Upper lobe of left lung (tissue), 6 donors: Measurements from ENCODE around the gene CYFIP1. TPM values are rescaled to one million over a fixed set of nuclear protein-coding genes. Genes with fewer than 3 reads are reported as not detected.

Source experiments
- ATAC-seq, 2 donors: fragments of 200-7000 bp; cut with Tn5 transposase; one replicate each; pipeline ENCODE4 v1.9.1; 2022; ENCODE audit warnings: mild to moderate bottlenecking in 2 of 2, moderate library complexity in 2 of 2; ENCODE audit not compliant: low FRiP score in 2 of 2
- DNase-seq, 2 donors: peaks; one replicate each; pipeline ENCODE4 v3.0.0-alpha.2; 2019 to 2020
- H3K27ac ChIP-seq, 4 donors: fragments of 200-600 bp; sonication (generic); one replicate each; pipeline ENCODE4 v1.5.1; 2016 to 2019
- H3K27me3 ChIP-seq, 4 donors: fragments of 200-600 bp; sonication (generic); one replicate each; pipeline ENCODE4 v1.5.1; 2017 to 2019
- H3K36me3 ChIP-seq, 4 donors: fragments of 200-600 bp; sonication (generic); one replicate each; pipeline ENCODE4 v1.5.1; 2016 to 2019
- H3K4me1 ChIP-seq, 4 donors: fragments of 200-600 bp; sonication (generic); one replicate each; pipeline ENCODE4 v1.5.1; 2018 to 2019
- H3K4me3 ChIP-seq, 4 donors: fragments of 200-600 bp; sonication (generic); one replicate each; pipeline ENCODE4 v1.5.1; 2017 to 2019; ENCODE audit warnings: mild to moderate bottlenecking in 2 of 4, moderate library complexity in 1 of 4
- H3K9me3 ChIP-seq, 4 donors: fragments of 200-600 bp; sonication (generic); one replicate each; pipeline ENCODE4 v1.5.1; 2018 to 2019
- CTCF ChIP-seq, 6 experiments: fragments of 450-650 bp in 4 of 6; fragments of 200-600 bp in 2 of 6; sonication (generic) in 2 of 6; IDR thresholded peaks; one replicate each; pipeline ENCODE4 v1.5.1; 2016 to 2019; ENCODE audit warnings: antibody characterized with exemption in 6 of 6
- EP300 ChIP-seq, 4 donors: sonication (generic); formaldehyde crosslinking; IDR thresholded peaks; one replicate each; pipeline ENCODE4 v1.5.1; 2017; ENCODE audit warnings: antibody characterized with exemption in 4 of 4, control low read depth in 2 of 4
- POLR2A ChIP-seq, 4 donors: fragments of 450-650 bp; IDR thresholded peaks; one replicate each; pipeline ENCODE4 v1.5.1; 2016 to 2017; ENCODE audit warnings: antibody characterized with exemption in 4 of 4, mild to moderate bottlenecking in 2 of 4
- POLR2AphosphoS5 ChIP-seq, 2 donors: sonication (generic); formaldehyde crosslinking; IDR thresholded peaks; one replicate each; pipeline ENCODE4 v1.5.1; 2017; ENCODE audit warnings: antibody characterized with exemption in 2 of 2
- WGBS, 2 donors: methylation state at CpG; one replicate each; pipeline ENCODE4 v1.1.5; 2017 to 2018; 5-methylcytosine and 5-hydroxymethylcytosine counted together
- total RNA-seq, 6 donors: library from RNA; depleted of rRNA in 4 of 6; stranded (reverse); fragments of >200 nt in 4 of 6; gene quantifications; one replicate each; pipeline versions ENCODE4 v1.1.0 to v1.2.1, GENCODE V29; 2016 to 2021
- donor health status: DM: no; HTN: no; CAD: no; lungs with moderate emphysema.
- donor health status: DM: no; HTN: yes; CAD: no; lungs with severe emphysema.

The CYFIP1 gene
- total RNA-seq, 6 donors from 2014 or later, result 100 to 171 (median 136) TPM

- 88 to 94% methylated on average over 10 to 13 of the region's 15 CpGs for WGBS, 2 donors
Measured at GRCh38 chr15:22942877-22943276, 37.3 kb downstream of the CYFIP1 start.

GRCh38 chr15:22942306-22942855 is 37.8 kb downstream of the CYFIP1 start:
- TF ChIP-seq POLR2AphosphoS5 (IDR thresholded peaks at IDR 0.05) (no peak), CTCF (IDR thresholded peaks at IDR 0.05) (no peak), EP300 (IDR thresholded peaks at IDR 0.05) (no peak), POLR2A (IDR thresholded peaks at IDR 0.05) (no peak)
- ATAC-seq, result no peak
- Histone ChIP-seq H3K9me3 (no peaks in the 10 kb centered on the region), H3K4me1 (no peaks in the 10 kb centered on the region), H3K27me3 (no peaks in the 10 kb centered on the region), H3K36me3 (peaks cover 15 to 90% (median 65%) of the 10 kb centered on the region in 4 donors), H3K4me3 (no peak overlapping the region), H3K27ac (no peak overlapping the region)
- peak in 1 of 2 donors; percentile 71 for DNase-seq
- 88 to 94% methylated on average over 17 to 24 of the region's 24 CpGs for WGBS, 2 donors

More at GRCh38 chr15:22942877-22943276, 37.3 kb downstream of the CYFIP1 start:
- peaks cover 15 to 85% (median 61%) of the 10 kb centered on the region in 4 donors for H3K36me3 ChIP-seq
- H3K9me3 ChIP-seq, result no peaks in the 10 kb centered on the region
- H3K27ac ChIP-seq, result no peak overlapping the region
- H3K4me1 ChIP-seq, result peaks cover under 1 to 3% (median 2%) of the 10 kb centered on the region in 4 donors
- TF ChIP-seq EP300 (IDR thresholded peaks at IDR 0.05), result no peak
- no peak for TF ChIP-seq CTCF (IDR thresholded peaks at IDR 0.05)
- TF ChIP-seq POLR2AphosphoS5 (IDR thresholded peaks at IDR 0.05), result no peak
- no peak for TF ChIP-seq POLR2A (IDR thresholded peaks at IDR 0.05)
- no peak overlapping the region for H3K4me3 ChIP-seq
- no peaks in the 10 kb centered on the region for H3K27me3 ChIP-seq
- ATAC-seq (no peak), DNase-seq (peak in 1 of 2 donors; percentile 65)

- Histone ChIP-seq H3K4me1 (no peaks in the 10 kb centered on the region), H3K27me3 (no peaks in the 10 kb centered on the region), H3K9me3 (no peaks in the 10 kb centered on the region), H3K36me3 (peaks cover 15 to 92% (median 70%) of the 10 kb centered on the region in 4 donors), H3K4me3 (no peak overlapping the region), H3K27ac (no peak overlapping the region)
- ATAC-seq (no peak), DNase-seq (no peak)
- no peak for TF ChIP-seq EP300 (IDR thresholded peaks at IDR 0.05)
- no peak for TF ChIP-seq POLR2AphosphoS5 (IDR thresholded peaks at IDR 0.05)
- no peak for TF ChIP-seq CTCF (IDR thresholded peaks at IDR 0.05)
- no peak for TF ChIP-seq POLR2A (IDR thresholded peaks at IDR 0.05)
- 97 to 98% methylated on average over 3 to 4 of the region's 4 CpGs for WGBS, 2 donors
Measured at GRCh38 chr15:22941179-22941578, 39.0 kb downstream of the CYFIP1 start.

GRCh38 chr15:22939652-22940061 is 40.5 kb downstream of the CYFIP1 start:
- Histone ChIP-seq H3K4me1 (no peaks in the 10 kb centered on the region), H3K4me3 (no peak overlapping the region), H3K27me3 (no peaks in the 10 kb centered on the region), H3K36me3 (peaks cover 19 to 92% (median 75%) of the 10 kb centered on the region in 4 donors), H3K9me3 (no peaks in the 10 kb centered on the region), H3K27ac (no peak overlapping the region)
- TF ChIP-seq POLR2A (IDR thresholded peaks at IDR 0.05) (no peak), CTCF (IDR thresholded peaks at IDR 0.05) (no peak), EP300 (IDR thresholded peaks at IDR 0.05) (no peak), POLR2AphosphoS5 (IDR thresholded peaks at IDR 0.05) (no peak)
- 87 to 90% methylated on average over 5 to 9 of the region's 10 CpGs for WGBS, 2 donors
- no peak for DNase-seq
- ATAC-seq, result peak; percentile 39 to 49

GRCh38 chr15:22939051-22939450 is 41.1 kb downstream of the CYFIP1 start:
- peaks cover 16 to 86% (median 73%) of the 10 kb centered on the region in 4 donors for H3K36me3 ChIP-seq
- TF ChIP-seq EP300 (IDR thresholded peaks at IDR 0.05) (no peak), CTCF (IDR thresholded peaks at IDR 0.05) (no peak), POLR2A (IDR thresholded peaks at IDR 0.05) (no peak), POLR2AphosphoS5 (IDR thresholded peaks at IDR 0.05) (no peak)
- H3K4me1 ChIP-seq, result no peaks in the 10 kb centered on the region
- H3K27ac ChIP-seq, result no peak overlapping the region
- peak in 1 of 2 donors; percentile 81 for DNase-seq
- H3K9me3 ChIP-seq, result no peaks in the 10 kb centered on the region
- no peak overlapping the region for H3K4me3 ChIP-seq
- 85 to 86% methylated on average over 12 to 13 of the region's 13 CpGs for WGBS, 2 donors
- no peaks in the 10 kb centered on the region for H3K27me3 ChIP-seq
- ATAC-seq, result no peak
